HCT116 (cell line): ENCODE data around the gene TET3. TPM values are rescaled to one million over a fixed set of nuclear protein-coding genes. Genes with fewer than 3 reads are reported as not detected.

Source experiments
- ATAC-seq: fragments of 200-7000 bp; cut with Tn5 transposase; 2 replicates; pipeline ENCODE4 v1.9.1; 2020; ENCODE audit warnings: mild to moderate bottlenecking, moderate library complexity
- BruUV-seq: library from RNA; stranded (reverse); fragments of 400-500 nt; replicated peaks from 2 replicates; lab custom pipeline; 2021; lab: Mats Ljungman, UMichigan
- CTCF ChIA-PET: fragments of 300-600 bp; sonication (Branson Sonifier 250); formaldehyde crosslinking; loops from one replicate; lab custom pipeline; 2021; ENCODE audit warnings: antibody characterized with exemption; lab: Charles Lee
- POLR2A ChIA-PET: fragments of 300-600, 350-600 bp; sonication (Branson Sonifier 250); formaldehyde crosslinking; loops from one replicate; lab custom pipeline; 2021; ENCODE audit warnings: antibody characterized with exemption; lab: Charles Lee
- RAD21 ChIA-PET, 2 experiments: fragments of 300-600 bp; sonication (Branson Sonifier 250); formaldehyde crosslinking; loops; one replicate each; lab custom pipeline; 2023; ENCODE audit warnings: low total read pairs in 2 of 2; ENCODE audit not compliant: uncharacterized antibody in 2 of 2, unreplicated experiment in 2 of 2, low non-redundant PET in 1 of 2; lab: Charles Lee
- DNase-seq: peaks from one replicate; pipeline ENCODE4 v3.0.0-alpha.2; 2010; ENCODE audit warnings: low read depth, low spot score
- H2AFZ ChIP-seq: fragments of 200-600 bp; shearing (Covaris generic), sonication (generic); 2 replicates; pipeline ENCODE4 v1.6.1; 2017; ENCODE audit warnings: low read depth, mixed run types, mixed read lengths, antibody characterized with exemption, low read length; ENCODE audit not compliant: poor library complexity, severe bottlenecking
- H3K27ac ChIP-seq: 2 replicates; pipeline ENCODE4 v1.5.1; 2012; ENCODE audit warnings: low read depth, low read length
- H3K27me3 ChIP-seq: fragments of 200-600 bp; sonication (generic); 2 replicates; pipeline ENCODE4 v1.6.1; 2016; ENCODE audit warnings: mixed run types, low read length, mixed read lengths; ENCODE audit not compliant: insufficient read depth
- H3K36me3 ChIP-seq, 2 experiments: fragments of 200-500 bp in 1 of 2; fragments of 200-600 bp in 1 of 2; sonication (Bioruptor generic) in 1 of 2; sonication (generic) in 1 of 2; 2 replicates each; pipeline versions ENCODE4 v1.5.1 to v1.6.1; 2014 to 2016; ENCODE audit warnings: low read length in 2 of 2, inconsistent platforms in 1 of 2, mixed read lengths in 1 of 2, mixed run types in 1 of 2; ENCODE audit not compliant: insufficient read depth in 2 of 2, control insufficient read depth in 1 of 2
- H3K4me1 ChIP-seq, 2 experiments: fragments of 200-600 bp in 1 of 2; sonication (generic) in 1 of 2; 2 replicates each; pipeline versions ENCODE4 v1.5.1 to v1.6.1; 2012 to 2017; ENCODE audit warnings: low read length in 2 of 2, inconsistent platforms in 1 of 2, mild to moderate bottlenecking in 1 of 2, mixed read lengths in 1 of 2, mixed run types in 1 of 2, moderate library complexity in 1 of 2; ENCODE audit not compliant: insufficient read depth in 2 of 2, control insufficient read depth in 1 of 2
- H3K4me2 ChIP-seq: fragments of 200-600 bp; sonication (generic); 2 replicates; pipeline ENCODE4 v1.6.1; 2017; ENCODE audit warnings: mixed run types, low read length, mixed read lengths
- H3K4me3 ChIP-seq, 2 experiments: fragments of 200-600 bp in 1 of 2; sonication (generic) in 1 of 2; replicated peaks in 1 of 2; 2 replicates each; pipeline ENCODE4 v1.5.1; 2011 to 2016; ENCODE audit warnings: low read length in 2 of 2, control low read depth in 1 of 2, low read depth in 1 of 2, mild to moderate bottlenecking in 1 of 2, mixed read lengths in 1 of 2, mixed run types in 1 of 2
- H3K79me2 ChIP-seq: fragments of 200-600 bp; sonication (generic); 2 replicates; pipeline ENCODE4 v1.6.1; 2017; ENCODE audit warnings: mild to moderate bottlenecking, mixed run types, low read length, moderate library complexity, mixed read lengths; ENCODE audit not compliant: insufficient read depth
- H3K9ac ChIP-seq: fragments of 200-600 bp; sonication (generic); 2 replicates; pipeline ENCODE4 v1.6.1; 2016; ENCODE audit warnings: low read length, mixed read lengths
- H3K9me2 ChIP-seq: fragments of 200-600 bp; sonication (generic), shearing (Covaris generic); 2 replicates; pipeline ENCODE4 v1.6.1; 2017; ENCODE audit warnings: mixed run types, mild to moderate bottlenecking, moderate library complexity; ENCODE audit not compliant: insufficient read depth
- H3K9me3 ChIP-seq, 2 experiments: fragments of 200-500 bp in 1 of 2; fragments of 200-600 bp in 1 of 2; sonication (Bioruptor generic) in 1 of 2; sonication (generic) in 1 of 2; 2 replicates each; pipeline ENCODE4 v1.6.1; 2014 to 2017; ENCODE audit warnings: low read length in 2 of 2, mixed read lengths in 2 of 2, inconsistent platforms in 1 of 2, low read depth in 1 of 2, mild to moderate bottlenecking in 1 of 2, mixed run types in 1 of 2, moderate library complexity in 1 of 2; ENCODE audit not compliant: control insufficient read depth in 1 of 2, insufficient read depth in 1 of 2
- H4K20me1 ChIP-seq: fragments of 200-600 bp; sonication (generic), shearing (Covaris generic); 2 replicates; pipeline ENCODE4 v1.6.1; 2017; ENCODE audit warnings: mixed run types, mild to moderate bottlenecking, moderate library complexity; ENCODE audit not compliant: insufficient read depth
- ATF3 ChIP-seq: IDR thresholded peaks from 2 replicates; pipeline ENCODE4 v1.6.1; 2012
- CBX3 ChIP-seq: IDR thresholded peaks from 2 replicates; pipeline ENCODE4 v1.6.1; 2012; ENCODE audit warnings: low read depth
- CEBPB ChIP-seq: IDR thresholded peaks from 2 replicates; pipeline ENCODE4 v1.6.1; 2012; ENCODE audit warnings: low read depth
- CTCF ChIP-seq, 3 experiments: fragments of 200-600 bp in 1 of 3; sonication (generic) in 1 of 3; IDR thresholded peaks in 2 of 3; conservative IDR thresholded peaks in 1 of 3; 2 replicates each; pipeline ENCODE4 v1.5.1; 2012 to 2017; ENCODE audit warnings: low read depth in 2 of 3, low read length in 2 of 3, antibody characterized with exemption in 1 of 3, borderline replicate concordance in 1 of 3, control low read depth in 1 of 3, mild to moderate bottlenecking in 1 of 3, mixed read lengths in 1 of 3, mixed run types in 1 of 3, moderate library complexity in 1 of 3; ENCODE audit not compliant: insufficient read depth in 1 of 3
- EGR1 ChIP-seq: IDR thresholded peaks from 2 replicates; pipeline ENCODE4 v1.6.1; 2012; ENCODE audit warnings: low read depth
- EZH2 ChIP-seq: fragments of 200-600 bp; sonication (generic); IDR thresholded peaks from 2 replicates; pipeline ENCODE4 v1.6.1; 2017; ENCODE audit warnings: antibody characterized with exemption, mixed run types
- FOSL1 ChIP-seq: IDR thresholded peaks from 2 replicates; pipeline ENCODE4 v1.6.1; 2012; ENCODE audit warnings: low read depth
- JUND ChIP-seq: IDR thresholded peaks from 2 replicates; pipeline ENCODE4 v1.6.1; 2012
- POLR2A ChIP-seq: IDR thresholded peaks from 2 replicates; pipeline ENCODE4 v1.7.0; 2011; ENCODE audit warnings: borderline replicate concordance; ENCODE audit not compliant: insufficient read depth, insufficient read length; ENCODE audit errors: extremely low read depth
- RAD21 ChIP-seq: IDR thresholded peaks from 2 replicates; pipeline ENCODE4 v1.6.1; 2012; ENCODE audit warnings: low read depth, mild to moderate bottlenecking
- REST ChIP-seq: IDR thresholded peaks from 2 replicates; pipeline ENCODE4 v1.6.1; 2012; ENCODE audit warnings: low read depth
- SP1 ChIP-seq: IDR thresholded peaks from 2 replicates; pipeline ENCODE4 v1.6.1; 2012; ENCODE audit warnings: low read depth
- ZBTB33 ChIP-seq: IDR thresholded peaks from 2 replicates; pipeline ENCODE4 v1.6.1; 2011; ENCODE audit warnings: mild to moderate bottlenecking, low read length, moderate library complexity; ENCODE audit not compliant: insufficient replicate concordance; ENCODE audit errors: extremely low read depth
- ZFX ChIP-seq: fragments of 450-650 bp; IDR thresholded peaks from 2 replicates; pipeline ENCODE4 v1.6.1; 2017
- ZNF274 ChIP-seq: fragments of 200-500 bp; sonication (Bioruptor generic); IDR thresholded peaks from 2 replicates; pipeline ENCODE4 v1.6.1; 2014; ENCODE audit warnings: mild to moderate bottlenecking, low read depth, low read length, inconsistent platforms
- intact Hi-C: fragments of 100-400 bp; cut with micrococcal nuclease; formaldehyde crosslinking; loops from 2 replicates; pipeline ENCODE4 v1.10.0; 2022
- total RNA-seq: library from RNA; stranded (reverse); gene quantifications from one replicate; pipeline ENCODE4 v1.2.1, GENCODE V29; 2021; ENCODE audit not compliant: unreplicated experiment

TET3 gene
- total RNA-seq, 1 experiment from 2014 or later: 15.4 TPM

GRCh38 chr2:73942664-73943063 lies 42.0 kb upstream of the TET3 start:
- Histone ChIP-seq H3K27me3 (no peaks in the 10 kb centered on the region), H3K4me3 (no peak overlapping the region), H3K79me2 (peaks cover 96% of the 10 kb centered on the region), H3K27ac (no peak overlapping the region), H3K36me3 (peaks cover 21 to 37% of the 10 kb centered on the region in 2 experiments; a peak in 3 of 4 replicates), H4K20me1 (peaks cover 4% of the 10 kb centered on the region; the same call in 1 of the 2 replicates), H3K9ac (no peak overlapping the region), H3K4me2 (no peak overlapping the region), H2AFZ (no peak overlapping the region), H3K9me2 (no peaks in the 10 kb centered on the region), H3K9me3 (no peaks in the 10 kb centered on the region), H3K4me1 (no peaks in the 10 kb centered on the region; a peak in 1 of 4 replicates)
- RAD21 ChIA-PET: no interaction called here
- BruUV-seq: no TSS peak
- DNase-seq (no peak), ATAC-seq (no peak)
- intact Hi-C loops: no loop called here
- CTCF ChIA-PET: interaction anchor here (0.6 kb wide), 1 partner anchor 52 kb away, joined by 3 read pairs; no protein-coding TSS in a partner anchor
- TF ChIP-seq CBX3 (no peak), ZFX (no peak), EZH2 (no peak), CTCF (IDR thresholded peaks at IDR 0.05 in 2 of 3, conservative IDR thresholded peaks at IDR 0.05 in 1 of 3; ENCODE audit: borderline replicate concordance in 1 of 3, insufficient read depth in 1 of 3, low read depth in 2 of 3, low read length in 2 of 3) (no peak), RAD21 (no peak), POLR2A (no peak), REST (no peak), SP1 (no peak), FOSL1 (no peak), ATF3 (no peak), ZNF274 (no peak), CEBPB (no peak), EGR1 (no peak), JUND (no peak), ZBTB33 (no peak)
- POLR2A ChIA-PET: no interaction called here
